HEK293T (cell line): ENCODE data around the gene TPCN2.

ENCODE experiments used
- ARNT ChIP-seq: fragments of 450-650 bp; IDR thresholded peaks from 2 replicates; pipeline ENCODE4 v1.6.1; 2017; ENCODE audit warnings: mild to moderate bottlenecking
- BHLHE40 ChIP-seq: fragments of 450-650 bp; IDR thresholded peaks from 2 replicates; pipeline ENCODE4 v1.6.1; 2016; ENCODE audit warnings: mild to moderate bottlenecking, moderate library complexity, borderline replicate concordance
- CTBP1 ChIP-seq: fragments of 450-650 bp; IDR thresholded peaks from 2 replicates; pipeline ENCODE4 v1.6.1; 2016; ENCODE audit warnings: borderline replicate concordance
- ELF4 ChIP-seq: fragments of 450-650 bp; IDR thresholded peaks from 2 replicates; pipeline ENCODE4 v1.6.1; 2017; ENCODE audit warnings: antibody characterized with exemption
- FOXA1 ChIP-seq: fragments of 450-650 bp; IDR thresholded peaks from 2 replicates; pipeline ENCODE4 v1.6.1; 2016; ENCODE audit warnings: mild to moderate bottlenecking
- FOXK2 ChIP-seq: fragments of 450-650 bp; IDR thresholded peaks from 2 replicates; pipeline ENCODE4 v1.6.1; 2016; ENCODE audit warnings: mild to moderate bottlenecking
- FOXM1 ChIP-seq: fragments of 450-650 bp; IDR thresholded peaks from 2 replicates; pipeline ENCODE4 v1.6.1; 2017; ENCODE audit warnings: mild to moderate bottlenecking, borderline replicate concordance
- L3MBTL2 ChIP-seq: fragments of 450-650 bp; conservative IDR thresholded peaks from 2 replicates; pipeline ENCODE4 v1.6.1; 2016; ENCODE audit warnings: mild to moderate bottlenecking
- NFRKB ChIP-seq: fragments of 450-650 bp; IDR thresholded peaks from 2 replicates; pipeline ENCODE4 v1.6.1; 2016; ENCODE audit warnings: mild to moderate bottlenecking, moderate library complexity
- PKNOX1 ChIP-seq: fragments of 450-650 bp; IDR thresholded peaks from 2 replicates; pipeline ENCODE4 v1.6.1; 2016
- SP1 ChIP-seq: fragments of 450-650 bp; IDR thresholded peaks from 2 replicates; pipeline ENCODE4 v1.6.1; 2017
- SUZ12 ChIP-seq: fragments of 450-650 bp; IDR thresholded peaks from 2 replicates; pipeline ENCODE4 v1.6.1; 2016; ENCODE audit warnings: mild to moderate bottlenecking
- TARDBP ChIP-seq: fragments of 450-650 bp; IDR thresholded peaks from 2 replicates; pipeline ENCODE4 v1.6.1; 2016
- ZNF384 ChIP-seq: fragments of 450-650 bp; IDR thresholded peaks from 2 replicates; pipeline ENCODE4 v1.6.1; 2016

DNA sequence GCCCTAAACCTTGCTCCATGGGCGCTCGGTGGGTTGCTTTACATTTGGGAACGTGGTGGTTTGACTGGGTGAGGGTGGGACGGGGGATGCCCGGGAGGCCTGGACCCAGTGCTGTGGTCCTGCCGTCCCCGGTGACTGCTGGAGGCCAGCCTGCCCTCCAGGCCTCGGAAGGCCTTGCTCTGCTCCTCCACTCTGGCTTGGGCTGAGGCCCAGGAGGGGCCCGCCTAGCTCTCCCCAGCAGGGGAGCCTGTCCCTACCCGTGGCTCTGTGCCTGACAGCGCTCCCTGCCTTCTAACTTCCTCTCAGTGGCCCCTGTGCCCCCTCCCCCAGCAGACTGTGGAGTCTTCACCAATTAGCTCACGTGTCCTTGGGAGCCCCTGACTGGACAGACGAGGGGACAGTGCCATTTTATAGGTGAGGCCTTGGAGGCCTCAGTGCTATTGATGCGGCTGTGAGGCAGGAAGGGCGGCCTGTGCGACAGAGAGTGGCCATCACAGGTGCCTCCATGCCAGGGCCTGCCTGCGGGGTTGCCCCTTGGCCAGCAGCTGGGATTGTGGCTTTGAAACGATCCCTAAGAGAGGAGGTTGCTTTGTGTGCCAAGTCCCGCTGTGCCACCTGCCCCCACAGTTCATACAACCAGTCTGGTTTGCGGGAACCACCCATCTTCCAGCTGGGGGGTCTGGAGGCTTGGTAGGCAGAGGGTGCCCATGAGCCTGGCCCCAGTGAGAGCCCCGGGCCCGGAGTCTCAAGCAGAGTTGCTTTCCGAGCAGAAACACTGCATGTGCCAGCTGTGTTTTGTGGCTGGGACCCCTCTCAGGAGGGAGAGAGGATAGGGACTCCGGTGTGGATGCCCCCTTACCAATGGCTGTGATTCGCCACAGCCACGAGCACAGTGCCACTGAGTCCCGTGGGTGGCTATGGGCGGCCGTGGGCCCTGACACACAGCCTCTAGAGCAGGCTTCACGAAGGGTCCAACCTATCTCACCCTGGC lies 17.7 kb downstream of the TPCN2 start:
- TF ChIP-seq NFRKB, result no peak
- TF ChIP-seq BHLHE40, result no peak
- TF ChIP-seq SUZ12, result no peak
- no peak for TF ChIP-seq CTBP1
- no peak for TF ChIP-seq TARDBP
- TF ChIP-seq ZNF384, result no peak
- no peak for TF ChIP-seq ARNT
- TF ChIP-seq FOXK2, result no peak
- TF ChIP-seq L3MBTL2, result no peak
- TF ChIP-seq FOXM1, result no peak
- no peak for TF ChIP-seq FOXA1
- TF ChIP-seq SP1, result no peak
- no peak for TF ChIP-seq ELF4
- no peak for TF ChIP-seq PKNOX1
